NCI-H1417 treated with DMSO at 0.1 percent for 48 hours (cell line): Measurements from ENCODE around the gene COL1A2.

ENCODE experiments used
- DNase-seq: peaks from one replicate; lab custom pipeline; 2025; lab: John Stamatoyannopoulos, UW

COL1A2 gene

GRCh38 chr7:94434042-94434441 is 39.3 kb downstream of the COL1A2 start:
- no peak for DNase-seq

GRCh38 chr7:94436018-94436604 is 41.4 kb downstream of the COL1A2 start:
- DNase-seq, result no peak

- DNase-seq, result no peak
Measured at GRCh38 chr7:94436700-94437099, 42.0 kb downstream of the COL1A2 start.

GRCh38 chr7:94439893-94440381 is 45.2 kb downstream of the COL1A2 start:
- DNase-seq, result no peak

GRCh38 chr7:94440451-94441039 is 45.9 kb downstream of the COL1A2 start:
- DNase-seq, result no peak

GRCh38 chr7:94441138-94441537 is 46.4 kb downstream of the COL1A2 start:
- no peak for DNase-seq

GRCh38 chr7:94442639-94443038 is 47.9 kb downstream of the COL1A2 start:
- DNase-seq, result no peak

- peak; percentile 77 for DNase-seq
Measured at GRCh38 chr7:94444813-94445212, 50.1 kb downstream of the COL1A2 start.

- no peak for DNase-seq
Measured at GRCh38 chr7:94445696-94446194, 51.0 kb downstream of the COL1A2 start.

GRCh38 chr7:94446308-94446707 is 51.6 kb downstream of the COL1A2 start:
- no peak for DNase-seq

GRCh38 chr7:94449151-94449725 is 54.5 kb downstream of the COL1A2 start:
- peak; percentile 29 for DNase-seq

- DNase-seq, result no peak
Measured at GRCh38 chr7:94450044-94450697, 55.5 kb downstream of the COL1A2 start.

GRCh38 chr7:94451187-94451586 is 56.5 kb downstream of the COL1A2 start:
- no peak for DNase-seq

GRCh38 chr7:94452239-94452638 is 57.5 kb downstream of the COL1A2 start:
- peak; percentile 65 for DNase-seq

- DNase-seq, result no peak
Measured at GRCh38 chr7:94453898-94454297, 59.2 kb downstream of the COL1A2 start.

GRCh38 chr7:94458041-94458440 is 63.3 kb downstream of the COL1A2 start:
- no peak for DNase-seq

- no peak for DNase-seq
Measured at GRCh38 chr7:94466516-94466915, 71.8 kb downstream of the COL1A2 start.

- DNase-seq, result no peak
Measured at GRCh38 chr7:94471604-94472003, 76.9 kb downstream of the COL1A2 start.

- DNase-seq, result no peak
Measured at GRCh38 chr7:94472608-94473007, 77.9 kb downstream of the COL1A2 start.

- DNase-seq, result no peak
Measured at GRCh38 chr7:94476251-94476840, 81.7 kb downstream of the COL1A2 start.

GRCh38 chr7:94477878-94478277 is 83.2 kb downstream of the COL1A2 start:
- DNase-seq, result no peak

GRCh38 chr7:94478648-94479214 is 84.0 kb downstream of the COL1A2 start:
- DNase-seq, result no peak
